Activated CD4-positive, alpha-beta T cell treated with anti-CD3 and anti-CD28 coated beads, Interleukin-2, amount 10 ng/mL, durations not matched to agents 24 days and 14 days (primary cell): ENCODE data around the gene GSS. TPM values are rescaled to one million over a fixed set of nuclear protein-coding genes. Genes with fewer than 3 reads are reported as not detected.

Experiments
- DNase-seq: peaks from one replicate; pipeline ENCODE4 v3.0.0; 2022
- H3K27ac Mint-ChIP-seq: one replicate; pipeline ENCODE4 v1.8.0; 2022; ENCODE audit warnings: mild to moderate bottlenecking, mixed read lengths
- H3K27me3 Mint-ChIP-seq: one replicate; pipeline ENCODE4 v1.8.0; 2022; ENCODE audit warnings: mixed read lengths
- H3K36me3 Mint-ChIP-seq: one replicate; pipeline ENCODE4 v1.8.0; 2022; ENCODE audit warnings: low read depth, mild to moderate bottlenecking, mixed read lengths
- H3K4me1 Mint-ChIP-seq: one replicate; pipeline ENCODE4 v1.8.0; 2021; ENCODE audit warnings: mixed read lengths
- H3K4me3 Mint-ChIP-seq: one replicate; pipeline ENCODE4 v1.8.0; 2022; ENCODE audit warnings: mild to moderate bottlenecking, moderate library complexity, mixed read lengths
- H3K9me3 Mint-ChIP-seq: one replicate; pipeline ENCODE4 v1.8.0; 2021; ENCODE audit warnings: mixed read lengths
- intact Hi-C: fragments of 100-400 bp; cut with micrococcal nuclease; formaldehyde crosslinking; loops from one replicate; pipeline ENCODE4 v1.15.1; 2023
- total RNA-seq: library from RNA; stranded (reverse); gene quantifications from 2 replicates; pipeline ENCODE4 v1.2.3, GENCODE V29; 2022

The GSS gene
- total RNA-seq, 1 donor from 2014 or later = 71.3 TPM

DNA sequence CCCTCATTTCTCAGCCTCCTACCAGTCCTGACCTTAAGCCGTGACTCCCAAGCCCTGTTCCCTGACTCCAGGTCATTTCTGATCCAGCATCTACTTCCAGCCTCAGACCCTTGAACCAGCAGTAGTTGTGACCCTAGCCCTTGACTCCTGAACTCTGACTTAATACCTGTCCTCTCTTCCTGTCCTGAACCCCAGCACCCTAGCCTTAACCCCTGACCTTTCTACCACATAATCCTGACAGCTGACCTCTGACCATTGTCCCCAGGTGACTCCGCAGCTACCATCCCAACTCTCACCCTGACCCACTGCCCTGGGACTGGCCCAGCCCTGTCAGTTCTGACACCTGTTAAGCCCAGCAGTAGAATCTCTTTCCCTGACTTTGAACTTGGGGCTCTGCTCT, 42.2 kb upstream of the GSS start:
- DNase-seq = no peak
- Mint-ChIP-seq H3K4me3 (no peak overlapping the region), H3K27ac (peak overlapping the region; percentile 46), H3K9me3 (no peaks in the 10 kb centered on the region), H3K27me3 (no peaks in the 10 kb centered on the region), H3K4me1 (no peaks in the 10 kb centered on the region), H3K36me3 (peaks cover 39% of the 10 kb centered on the region)
- intact Hi-C loops = no loop called here

DNA sequence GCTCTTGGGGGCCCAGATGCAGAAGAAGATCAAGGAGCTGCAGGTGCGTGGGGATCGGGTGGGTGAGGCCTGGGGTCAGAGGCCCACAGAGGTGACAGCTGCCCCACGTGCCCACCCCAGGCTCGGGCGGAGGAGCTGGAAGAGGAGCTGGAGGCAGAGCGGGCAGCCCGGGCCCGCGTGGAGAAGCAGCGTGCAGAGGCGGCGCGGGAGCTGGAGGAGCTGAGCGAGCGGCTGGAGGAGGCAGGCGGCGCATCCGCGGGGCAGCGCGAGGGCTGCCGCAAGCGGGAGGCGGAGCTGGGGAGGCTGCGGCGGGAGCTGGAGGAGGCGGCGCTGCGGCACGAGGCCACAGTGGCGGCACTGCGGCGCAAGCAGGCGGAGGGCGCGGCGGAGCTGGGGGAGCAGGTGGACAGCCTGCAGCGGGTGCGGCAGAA, 41.5 kb upstream of the GSS start:
- H3K27ac Mint-ChIP-seq = no peak overlapping the region
- no peak overlapping the region for H3K4me3 Mint-ChIP-seq
- peak; percentile 64 for DNase-seq
- H3K9me3 Mint-ChIP-seq = no peaks in the 10 kb centered on the region
- intact Hi-C loops = no loop called here
- peaks cover 38% of the 10 kb centered on the region for H3K36me3 Mint-ChIP-seq
- H3K4me1 Mint-ChIP-seq = no peaks in the 10 kb centered on the region
- no peaks in the 10 kb centered on the region for H3K27me3 Mint-ChIP-seq

DNA sequence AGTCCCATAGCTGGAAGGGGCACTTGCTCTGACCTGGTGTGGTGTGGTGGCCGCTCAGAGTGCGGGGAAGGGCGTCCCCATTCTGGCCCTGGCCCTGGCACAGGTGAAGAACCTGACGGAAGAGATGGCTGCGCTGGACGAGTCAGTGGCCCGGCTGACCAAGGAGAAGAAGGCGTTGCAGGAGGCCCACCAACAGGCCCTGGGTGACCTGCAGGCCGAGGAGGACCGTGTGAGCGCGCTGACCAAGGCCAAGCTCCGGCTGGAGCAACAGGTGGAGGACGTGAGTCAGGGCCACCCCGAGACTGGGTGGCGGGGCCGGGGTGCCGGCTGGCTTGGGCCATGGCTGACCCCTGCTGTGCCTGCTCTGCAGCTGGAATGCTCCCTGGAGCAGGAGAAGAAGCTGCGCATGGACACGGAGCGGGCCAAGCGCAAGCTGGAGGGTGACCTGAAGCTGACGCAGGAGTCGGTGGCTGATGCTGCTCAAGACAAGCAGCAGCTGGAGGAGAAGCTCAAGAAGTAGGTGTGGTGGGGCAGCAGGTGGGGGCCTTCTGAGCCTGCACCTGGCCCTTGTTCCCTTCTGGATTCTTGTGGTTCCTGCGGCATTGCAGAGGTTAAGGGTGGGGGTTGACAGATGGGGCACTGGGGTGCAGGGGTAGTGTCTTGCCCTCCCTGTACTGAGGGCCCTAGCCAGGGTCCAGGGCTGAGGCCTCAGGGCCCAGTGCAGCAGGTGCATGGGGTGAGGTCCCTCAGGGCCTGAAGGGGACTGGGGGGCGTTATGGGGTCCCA, 40.8 kb upstream of the GSS start:
- Mint-ChIP-seq H3K36me3 (peaks cover 34% of the 10 kb centered on the region), H3K9me3 (no peaks in the 10 kb centered on the region), H3K4me3 (no peak overlapping the region), H3K27me3 (no peaks in the 10 kb centered on the region), H3K4me1 (no peaks in the 10 kb centered on the region), H3K27ac (peak overlapping the region; percentile 37)
- intact Hi-C loops = no loop called here
- DNase-seq = no peak

DNA sequence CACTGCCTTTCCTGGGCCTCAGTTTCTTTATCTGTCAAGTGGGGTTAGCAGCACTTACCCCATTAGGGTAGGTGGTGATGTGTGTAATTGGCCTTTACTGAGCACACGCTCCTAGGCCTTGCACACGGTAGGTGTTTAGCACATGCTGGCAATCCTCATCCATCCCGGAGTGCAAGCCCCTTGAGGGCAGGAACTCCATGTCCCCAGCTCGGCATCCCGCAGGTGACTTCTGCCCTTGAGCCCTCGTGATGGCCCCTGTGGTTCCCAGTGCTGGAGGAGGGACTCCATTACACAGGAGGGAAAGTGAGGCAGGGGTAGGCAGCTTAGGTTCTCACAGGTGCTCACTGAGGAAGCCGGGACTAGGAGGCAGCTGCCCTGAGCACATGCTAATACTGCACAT, 40.1 kb upstream of the GSS start:
- H3K9me3 Mint-ChIP-seq = no peaks in the 10 kb centered on the region
- intact Hi-C loops = no loop called here
- no peak for DNase-seq
- no peak overlapping the region for H3K4me3 Mint-ChIP-seq
- peaks cover 32% of the 10 kb centered on the region for H3K36me3 Mint-ChIP-seq
- H3K27ac Mint-ChIP-seq = no peak overlapping the region
- no peaks in the 10 kb centered on the region for H3K4me1 Mint-ChIP-seq
- H3K27me3 Mint-ChIP-seq = no peaks in the 10 kb centered on the region

DNA sequence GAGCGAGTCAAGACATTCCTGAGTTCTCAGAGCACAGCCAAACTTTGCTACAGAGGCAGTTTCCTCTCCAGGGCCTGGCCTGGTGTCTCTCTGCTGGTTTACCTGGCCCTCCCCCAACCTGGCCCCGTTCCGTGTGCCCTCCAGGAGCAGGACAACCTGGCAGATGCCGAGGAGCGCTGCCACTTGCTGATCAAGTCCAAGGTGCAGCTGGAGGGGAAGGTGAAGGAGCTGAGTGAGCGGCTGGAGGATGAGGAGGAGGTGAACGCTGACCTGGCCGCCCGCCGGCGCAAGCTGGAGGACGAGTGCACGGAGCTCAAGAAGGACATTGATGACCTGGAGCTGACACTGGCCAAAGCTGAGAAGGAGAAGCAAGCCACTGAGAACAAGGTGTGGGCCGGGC, 39.6 kb upstream of the GSS start:
- DNase-seq = no peak
- H3K27ac Mint-ChIP-seq = no peak overlapping the region
- intact Hi-C loops = no loop called here
- no peaks in the 10 kb centered on the region for H3K4me1 Mint-ChIP-seq
- no peak overlapping the region for H3K4me3 Mint-ChIP-seq
- H3K9me3 Mint-ChIP-seq = no peaks in the 10 kb centered on the region
- H3K36me3 Mint-ChIP-seq = peaks cover 31% of the 10 kb centered on the region
- H3K27me3 Mint-ChIP-seq = no peaks in the 10 kb centered on the region

DNA sequence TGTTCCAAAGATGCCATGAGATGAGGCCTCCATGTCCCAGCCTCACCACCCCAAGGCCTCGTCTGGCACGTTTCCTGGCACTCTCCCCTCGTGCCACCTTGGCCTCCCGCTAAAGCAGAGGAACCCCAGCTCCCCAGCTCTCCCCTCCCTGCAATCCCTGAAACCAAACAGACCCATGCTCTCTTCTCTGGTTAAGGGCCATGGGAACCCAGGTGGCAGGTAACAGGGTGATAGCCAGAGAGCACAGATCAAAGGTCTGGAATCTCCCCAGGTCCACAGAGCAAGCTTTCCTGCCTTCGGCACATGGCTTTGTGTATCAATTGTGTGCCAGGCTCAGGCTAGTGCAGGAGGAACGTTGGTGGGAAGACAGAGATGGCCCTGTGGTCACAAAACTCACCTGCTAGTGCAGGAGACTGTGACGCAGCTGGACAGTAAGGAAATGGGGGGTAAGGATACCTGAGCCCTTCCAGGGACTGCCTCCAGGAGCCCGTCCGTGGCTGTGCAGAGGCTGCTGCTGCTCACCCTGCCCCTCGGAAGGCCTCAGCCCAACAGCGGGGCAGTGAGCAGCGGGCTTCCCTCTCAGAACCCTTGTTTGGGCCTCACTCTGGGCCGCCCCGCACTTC, 39.0 kb upstream of the GSS start:
- Mint-ChIP-seq H3K36me3 (peaks cover 27% of the 10 kb centered on the region), H3K9me3 (no peaks in the 10 kb centered on the region), H3K4me1 (no peaks in the 10 kb centered on the region), H3K27me3 (no peaks in the 10 kb centered on the region), H3K4me3 (no peak overlapping the region), H3K27ac (no peak overlapping the region)
- intact Hi-C loops = no loop called here
- DNase-seq = no peak

DNA sequence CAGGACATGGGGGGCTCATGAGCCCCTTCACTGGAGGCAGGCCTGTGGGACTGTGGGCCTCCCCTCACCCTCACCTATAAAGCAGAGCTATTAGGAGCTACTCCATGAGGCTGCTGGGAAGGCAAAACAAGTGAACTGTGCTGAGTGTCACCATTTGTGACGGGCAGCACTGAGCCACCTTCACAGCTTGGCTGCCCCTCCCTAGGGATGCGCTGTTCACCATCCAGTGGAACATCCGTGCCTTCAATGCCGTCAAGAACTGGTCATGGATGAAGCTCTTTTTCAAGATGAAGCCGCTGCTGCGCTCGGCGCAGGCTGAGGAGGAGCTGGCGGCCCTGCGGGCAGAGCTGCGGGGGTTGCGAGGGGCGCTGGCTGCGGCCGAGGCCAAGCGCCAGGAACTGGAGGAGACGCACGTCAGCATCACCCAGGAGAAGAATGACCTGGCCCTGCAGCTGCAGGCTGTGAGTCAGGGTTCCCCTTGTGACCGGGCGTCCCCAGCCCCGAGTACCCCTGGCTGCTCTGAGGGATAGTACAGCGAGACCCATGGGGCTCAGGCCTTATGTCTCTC, 38.4 kb upstream of the GSS start:
- Mint-ChIP-seq H3K4me1 (no peaks in the 10 kb centered on the region), H3K36me3 (peaks cover 23% of the 10 kb centered on the region), H3K27ac (no peak overlapping the region), H3K27me3 (no peaks in the 10 kb centered on the region), H3K4me3 (no peak overlapping the region), H3K9me3 (no peaks in the 10 kb centered on the region)
- DNase-seq = no peak
- intact Hi-C loops = no loop called here

DNA sequence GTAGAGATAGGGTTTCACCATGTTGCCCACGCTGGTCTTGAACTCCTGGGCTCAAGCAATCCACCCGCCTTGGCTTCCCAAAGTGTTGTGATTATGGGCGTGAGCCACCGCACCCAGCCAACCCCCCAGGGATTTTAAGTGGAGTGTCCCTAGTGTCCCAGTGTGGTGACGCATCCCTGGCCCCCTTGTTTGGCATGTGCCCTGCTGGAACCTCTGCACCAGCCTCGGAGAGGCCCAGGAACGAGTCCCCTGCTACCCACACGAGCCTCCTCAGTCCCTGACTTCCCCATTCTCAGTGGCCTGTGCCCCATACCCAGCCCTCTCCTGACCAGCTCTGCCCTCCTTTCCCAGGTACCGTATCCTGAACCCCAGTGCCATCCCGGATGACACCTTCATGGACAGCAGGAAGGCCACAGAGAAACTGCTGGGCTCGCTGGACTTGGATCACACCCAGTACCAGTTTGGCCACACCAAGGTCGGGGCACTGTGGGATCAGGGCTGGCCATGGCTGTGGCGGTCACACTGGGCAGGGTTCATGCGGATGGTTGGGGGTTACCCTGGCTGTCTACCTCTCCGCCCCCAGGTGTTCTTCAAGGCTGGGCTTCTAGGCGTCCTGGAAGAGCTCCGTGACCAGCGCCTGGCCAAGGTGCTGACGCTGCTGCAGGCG, 37.3 kb upstream of the GSS start:
- Mint-ChIP-seq H3K27me3 (no peaks in the 10 kb centered on the region), H3K9me3 (no peaks in the 10 kb centered on the region), H3K27ac (no peak overlapping the region), H3K4me3 (no peak overlapping the region), H3K4me1 (no peaks in the 10 kb centered on the region), H3K36me3 (peaks cover 13% of the 10 kb centered on the region)
- intact Hi-C loops = no loop called here
- DNase-seq = no peak

DNA sequence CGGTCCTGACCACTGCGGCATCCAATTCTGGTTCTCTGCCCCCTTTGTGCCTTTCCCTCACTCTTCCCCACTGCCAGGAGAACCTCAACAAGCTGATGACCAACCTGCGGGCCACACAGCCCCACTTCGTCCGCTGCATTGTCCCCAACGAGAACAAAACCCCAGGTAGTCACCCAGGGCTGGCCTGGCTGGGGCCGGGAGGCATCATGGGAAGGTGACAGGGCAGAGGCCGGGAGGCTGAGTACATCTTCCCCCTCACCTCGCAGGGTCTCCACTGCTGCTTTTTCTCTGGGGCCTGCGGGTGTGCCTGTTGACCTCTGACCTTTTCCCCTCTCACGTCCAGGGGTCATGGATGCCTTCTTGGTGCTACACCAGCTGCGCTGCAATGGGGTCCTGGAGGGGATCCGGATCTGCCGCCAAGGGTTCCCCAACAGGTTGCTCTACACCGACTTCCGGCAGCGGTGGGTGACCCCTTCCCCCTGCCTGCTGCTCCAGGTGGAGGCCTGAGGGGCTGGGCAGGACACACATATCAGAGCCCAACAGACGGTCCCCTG, 35.1 kb upstream of the GSS start:
- no peak for DNase-seq
- no peaks in the 10 kb centered on the region for H3K9me3 Mint-ChIP-seq
- intact Hi-C loops = no loop called here
- no peak overlapping the region for H3K27ac Mint-ChIP-seq
- H3K36me3 Mint-ChIP-seq = peaks cover 2% of the 10 kb centered on the region
- H3K4me3 Mint-ChIP-seq = no peak overlapping the region
- H3K27me3 Mint-ChIP-seq = no peaks in the 10 kb centered on the region
- H3K4me1 Mint-ChIP-seq = no peaks in the 10 kb centered on the region

DNA sequence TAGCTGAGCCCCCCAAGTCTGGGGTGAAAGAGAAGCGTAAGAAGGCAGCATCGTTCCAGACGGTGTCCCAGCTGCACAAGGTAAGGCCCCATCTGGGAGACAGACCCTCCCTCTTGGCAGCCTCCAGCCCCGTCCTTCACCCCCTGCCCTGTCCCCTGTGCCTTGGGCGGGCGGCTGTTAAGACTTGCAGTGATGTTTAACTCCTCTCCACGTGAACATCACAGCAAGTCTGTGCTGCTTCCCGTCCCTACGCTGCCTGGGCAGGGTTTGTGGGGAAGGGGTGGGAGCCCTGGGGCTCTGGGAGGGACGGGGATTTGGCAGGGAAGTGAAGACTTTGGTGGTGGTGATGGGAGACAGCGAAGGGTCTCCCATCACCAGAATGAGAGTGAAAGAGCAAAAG, 34.6 kb upstream of the GSS start:
- Mint-ChIP-seq H3K9me3 (no peaks in the 10 kb centered on the region), H3K27me3 (no peaks in the 10 kb centered on the region), H3K4me1 (no peaks in the 10 kb centered on the region), H3K27ac (no peak overlapping the region), H3K4me3 (no peak overlapping the region), H3K36me3 (peaks cover 2% of the 10 kb centered on the region)
- DNase-seq = no peak
- intact Hi-C loops = no loop called here

DNA sequence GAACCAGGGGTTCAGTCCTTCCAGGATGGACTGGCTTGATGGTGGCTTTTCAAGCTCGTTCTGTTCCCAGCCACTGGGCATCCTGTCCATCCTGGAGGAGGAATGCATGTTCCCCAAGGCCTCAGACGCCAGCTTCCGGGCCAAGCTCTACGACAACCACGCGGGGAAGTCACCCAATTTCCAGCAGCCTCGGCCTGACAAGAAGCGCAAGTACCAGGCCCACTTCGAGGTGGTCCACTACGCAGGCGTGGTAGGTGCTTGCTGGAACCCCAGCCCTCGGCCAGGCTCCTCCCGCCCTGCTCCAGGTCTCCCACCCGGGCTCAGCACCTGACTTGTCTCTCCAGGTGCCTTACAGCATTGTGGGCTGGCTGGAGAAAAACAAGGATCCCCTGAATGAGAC, 34.1 kb upstream of the GSS start:
- no peaks in the 10 kb centered on the region for H3K4me1 Mint-ChIP-seq
- intact Hi-C loops = no loop called here
- H3K27ac Mint-ChIP-seq = no peak overlapping the region
- H3K9me3 Mint-ChIP-seq = no peaks in the 10 kb centered on the region
- DNase-seq = no peak
- no peaks in the 10 kb centered on the region for H3K27me3 Mint-ChIP-seq
- no peak overlapping the region for H3K4me3 Mint-ChIP-seq
- H3K36me3 Mint-ChIP-seq = no peaks in the 10 kb centered on the region

DNA sequence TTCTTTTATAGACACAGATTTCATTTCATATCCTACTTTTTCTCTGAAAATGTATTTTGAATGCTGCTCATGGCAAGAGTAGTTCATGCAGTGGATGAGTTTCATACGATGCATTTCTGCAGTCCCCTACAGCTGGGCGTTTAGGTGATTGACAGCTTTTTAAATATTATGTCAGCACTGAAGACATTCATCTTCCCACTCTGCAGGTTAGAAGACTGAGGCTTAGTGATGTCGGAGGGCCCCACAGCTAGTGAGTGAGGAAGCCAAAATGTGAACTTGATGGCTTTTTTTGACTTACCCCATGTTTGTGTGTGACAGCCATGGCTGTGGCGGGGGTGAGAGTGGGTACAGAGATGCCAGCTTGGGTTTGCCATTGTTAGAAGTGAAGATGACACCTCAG, 33.5 kb upstream of the GSS start:
- no peaks in the 10 kb centered on the region for H3K9me3 Mint-ChIP-seq
- no peak overlapping the region for H3K27ac Mint-ChIP-seq
- H3K4me3 Mint-ChIP-seq = no peak overlapping the region
- DNase-seq = no peak
- no peaks in the 10 kb centered on the region for H3K4me1 Mint-ChIP-seq
- H3K36me3 Mint-ChIP-seq = no peaks in the 10 kb centered on the region
- H3K27me3 Mint-ChIP-seq = peaks cover under 1% of the 10 kb centered on the region
- intact Hi-C loops = no loop called here

DNA sequence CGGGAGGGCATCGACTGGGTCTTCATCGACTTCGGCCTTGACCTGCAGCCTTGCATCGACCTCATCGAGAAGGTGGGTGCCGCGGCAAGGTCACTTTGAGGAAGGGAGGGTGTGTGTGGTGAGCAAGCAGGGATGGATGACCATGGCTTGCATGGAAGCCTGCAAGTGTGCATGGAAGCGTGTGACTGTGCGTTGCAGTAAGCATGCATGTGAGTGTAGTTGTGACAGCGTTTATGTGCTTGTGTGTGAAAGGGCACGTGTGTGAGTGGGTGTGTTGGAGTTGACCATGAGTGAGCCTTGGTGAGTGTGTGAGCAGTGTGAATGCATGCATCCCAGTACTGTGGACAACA, 32.6 kb upstream of the GSS start:
- H3K27ac Mint-ChIP-seq = no peak overlapping the region
- intact Hi-C loops = no loop called here
- H3K9me3 Mint-ChIP-seq = no peaks in the 10 kb centered on the region
- H3K4me1 Mint-ChIP-seq = no peaks in the 10 kb centered on the region
- peaks cover 6% of the 10 kb centered on the region for H3K27me3 Mint-ChIP-seq
- H3K4me3 Mint-ChIP-seq = no peak overlapping the region
- no peak for DNase-seq
- H3K36me3 Mint-ChIP-seq = no peaks in the 10 kb centered on the region
